ENCODE measurements around the gene NRCAM. TPM values are rescaled to one million over a fixed set of nuclear protein-coding genes. Genes with fewer than 3 reads are reported as not detected.

The NRCAM gene
- polyA plus RNA-seq, 12 donors, result 14.1 to 60.4 (median 35.1) TPM; not detected in 1

GRCh38 chr7:108425714-108426275, 30.4 kb downstream of the NRCAM start:
- DNase-seq, result no peak

GRCh38 chr7:108424013-108424412, 32.2 kb downstream of the NRCAM start:
- no peak for DNase-seq

- no peak for DNase-seq
These were observed 32.9 kb downstream of the NRCAM start for GRCh38 chr7:108423089-108423989.

- DNase-seq, result no peak
These were observed 34.4 kb downstream of the NRCAM start for GRCh38 chr7:108421720-108422331.

GRCh38 chr7:108419961-108420908, 36.0 kb downstream of the NRCAM start:
- DNase-seq, result no peak

GRCh38 chr7:108418946-108419345, 37.3 kb downstream of the NRCAM start:
- no peak for DNase-seq

GRCh38 chr7:108417926-108418325, 38.3 kb downstream of the NRCAM start:
- DNase-seq, result no peak

GRCh38 chr7:108417144-108417543, 39.1 kb downstream of the NRCAM start:
- no peak for DNase-seq

GRCh38 chr7:108415821-108416536, 40.3 kb downstream of the NRCAM start:
- no peak for DNase-seq

GRCh38 chr7:108415084-108415483, 41.2 kb downstream of the NRCAM start:
- DNase-seq, result no peak

- DNase-seq, result no peak
These were observed 42.3 kb downstream of the NRCAM start for GRCh38 chr7:108413782-108414492.

- no peak for DNase-seq
These were observed 42.9 kb downstream of the NRCAM start for GRCh38 chr7:108413337-108413736.

GRCh38 chr7:108409146-108409545, 47.1 kb downstream of the NRCAM start:
- no peak for DNase-seq

GRCh38 chr7:108408296-108408991, 47.8 kb downstream of the NRCAM start:
- DNase-seq, result no peak

GRCh38 chr7:108407676-108408075, 48.6 kb downstream of the NRCAM start:
- no peak for DNase-seq

- no peak for DNase-seq
These were observed 49.9 kb downstream of the NRCAM start for GRCh38 chr7:108406222-108406890.

GRCh38 chr7:108404509-108405420, 51.5 kb downstream of the NRCAM start:
- no peak for DNase-seq
